Esophagus (tissue), 2 donors: Measurements from ENCODE around the gene GALR3. TPM values are rescaled to one million over a fixed set of nuclear protein-coding genes. Genes with fewer than 3 reads are reported as not detected.

Source experiments
- H3K27ac ChIP-seq, 2 donors: one replicate each; pipeline ENCODE4 v1.5.1; 2013; ENCODE audit warnings: low read depth in 2 of 2, mild to moderate bottlenecking in 2 of 2, inconsistent platforms in 1 of 2, low read length in 1 of 2, moderate library complexity in 1 of 2
- H3K27me3 ChIP-seq, 2 donors: one replicate each; pipeline ENCODE4 v1.6.1; 2013; ENCODE audit warnings: low read length in 2 of 2, control low read depth in 1 of 2, mild to moderate bottlenecking in 1 of 2; ENCODE audit not compliant: insufficient read depth in 2 of 2, control insufficient read depth in 1 of 2
- H3K36me3 ChIP-seq, 2 donors: one replicate each; pipeline ENCODE4 v1.6.1; 2013; ENCODE audit warnings: low read length in 1 of 2; ENCODE audit not compliant: control insufficient read depth in 2 of 2, insufficient read depth in 2 of 2
- H3K4me1 ChIP-seq, 2 donors: one replicate each; pipeline ENCODE4 v1.6.1; 2013; ENCODE audit warnings: low read length in 1 of 2; ENCODE audit not compliant: control insufficient read depth in 2 of 2, insufficient read depth in 2 of 2
- H3K4me3 ChIP-seq, 2 donors: one replicate each; pipeline ENCODE4 v1.5.1; 2013; ENCODE audit warnings: low read length in 2 of 2, mild to moderate bottlenecking in 2 of 2, low read depth in 1 of 2, moderate library complexity in 1 of 2
- H3K9me3 ChIP-seq, 2 donors: one replicate each; pipeline ENCODE4 v1.6.1; 2013; ENCODE audit warnings: mild to moderate bottlenecking in 2 of 2, low read depth in 1 of 2, low read length in 1 of 2, moderate library complexity in 1 of 2; ENCODE audit not compliant: control insufficient read depth in 2 of 2, insufficient read depth in 1 of 2
- WGBS, 2 donors: extraction: QIAGEN DNeasy Blood & Tissue Kit; methylation state at CpG; one replicate each; pipeline ENCODE4 v1.1.7; 2013; 5-methylcytosine and 5-hydroxymethylcytosine counted together
- polyA plus RNA-seq, 2 donors: library from polyadenylated mRNA; stranded (reverse); fragments of 200-250 nt; gene quantifications; one replicate each; pipeline ENCODE4 v1.2.3, GENCODE V29; 2013
- donor health status: healthy with polysubstance abuse.
- donor health status: Bipolar disorder and iron deficiency.

Gene GALR3
- polyA plus RNA-seq, 2 donors, result 0.02 TPM; not detected in 1

GRCh38 chr22:37807410-37808293 is 15.5 kb upstream of the GALR3 start, which contains the start of gene GCAT:
Gene GCAT (plus strand): TSS chr22:37807934. CDS start chr22:37807968, 34 bp downstream.
- Histone ChIP-seq H3K27ac (peak within 1 kb of the TSS; percentile 74 to 85), H3K4me3 (peak within 1 kb of the TSS; percentile 58 to 60), H3K4me1 (peaks cover 2 to 8% of the 10 kb centered on the region in 2 donors), H3K27me3 (no peaks in the 10 kb centered on the region), H3K36me3 (peaks cover 0 to 4% of the 10 kb centered on the region in 2 donors), H3K9me3 (no peaks in the 10 kb centered on the region)
- 0 to 1% methylated on average over 61 to 73 of the region's 73 CpGs for WGBS, 2 donors

- Histone ChIP-seq H3K4me1 (peaks cover 2 to 8% of the 10 kb centered on the region in 2 donors), H3K27ac (peak overlapping the region; percentile 35 to 82), H3K36me3 (peaks cover 0 to 7% of the 10 kb centered on the region in 2 donors), H3K9me3 (no peaks in the 10 kb centered on the region), H3K4me3 (peak overlapping the region; percentile 53 to 58), H3K27me3 (no peaks in the 10 kb centered on the region)
- 4 to 5% methylated on average over 8 of the region's 8 CpGs for WGBS, 2 donors
Measured at GRCh38 chr22:37808294-37808657, 14.9 kb upstream of the GALR3 start.

- peaks cover 0 to 14% of the 10 kb centered on the region in 2 donors for H3K36me3 ChIP-seq
Measured at GRCh38 chr22:37809672-37810333, 13.4 kb upstream of the GALR3 start.

GRCh38 chr22:37811867-37812266 is 11.3 kb upstream of the GALR3 start:
- no peak overlapping the region for H3K4me3 ChIP-seq
- no peaks in the 10 kb centered on the region for H3K27me3 ChIP-seq
- H3K9me3 ChIP-seq, result no peaks in the 10 kb centered on the region
- H3K4me1 ChIP-seq, result peaks cover 2 to 3% of the 10 kb centered on the region in 2 donors
- no peak overlapping the region for H3K27ac ChIP-seq
- peaks cover 3 to 21% of the 10 kb centered on the region in 2 donors for H3K36me3 ChIP-seq
- WGBS, 2 donors, result 89 to 92% methylated on average over 2 of the region's 2 CpGs

More at GRCh38 chr22:37809672-37810333, 13.4 kb upstream of the GALR3 start:
- 83 to 94% methylated on average over 5 of the region's 5 CpGs for WGBS, 2 donors
- no peaks in the 10 kb centered on the region for H3K9me3 ChIP-seq
- H3K4me3 ChIP-seq, result no peak overlapping the region
- H3K27ac ChIP-seq, result no peak overlapping the region
- no peaks in the 10 kb centered on the region for H3K27me3 ChIP-seq
- peaks cover 2 to 8% of the 10 kb centered on the region in 2 donors for H3K4me1 ChIP-seq

GRCh38 chr22:37812869-37813678 is 10.1 kb upstream of the GALR3 start:
- Histone ChIP-seq H3K9me3 (no peaks in the 10 kb centered on the region), H3K4me1 (peaks cover 2 to 7% of the 10 kb centered on the region in 2 donors), H3K27ac (no peak overlapping the region), H3K4me3 (no peak overlapping the region), H3K27me3 (no peaks in the 10 kb centered on the region), H3K36me3 (peaks cover 3 to 21% of the 10 kb centered on the region in 2 donors)
- 93 to 95% methylated on average over 27 of the region's 27 CpGs for WGBS, 2 donors

GRCh38 chr22:37815593-37815992 is 7.6 kb upstream of the GALR3 start:
- Histone ChIP-seq H3K4me1 (peaks cover 10 to 14% of the 10 kb centered on the region in 2 donors), H3K9me3 (no peaks in the 10 kb centered on the region), H3K27me3 (no peaks in the 10 kb centered on the region), H3K36me3 (peaks cover 3 to 17% of the 10 kb centered on the region in 2 donors), H3K4me3 (no peak overlapping the region), H3K27ac (no peak overlapping the region)
- WGBS, 2 donors, result 90% methylated on average over 12 of the region's 12 CpGs

- 90 to 92% methylated on average over 22 to 23 of the region's 23 CpGs for WGBS, 2 donors
- H3K36me3 ChIP-seq, result peaks cover 3 to 17% of the 10 kb centered on the region in 2 donors
- no peaks in the 10 kb centered on the region for H3K27me3 ChIP-seq
- no peak overlapping the region for H3K4me3 ChIP-seq
- H3K9me3 ChIP-seq, result no peaks in the 10 kb centered on the region
- peaks cover 10 to 14% of the 10 kb centered on the region in 2 donors for H3K4me1 ChIP-seq
- no peak overlapping the region for H3K27ac ChIP-seq
Measured at GRCh38 chr22:37816543-37817180, 6.5 kb upstream of the GALR3 start.

- no peak overlapping the region for H3K27ac ChIP-seq
- H3K9me3 ChIP-seq, result no peaks in the 10 kb centered on the region
- peaks cover 10 to 14% of the 10 kb centered on the region in 2 donors for H3K4me1 ChIP-seq
- peaks cover 3 to 17% of the 10 kb centered on the region in 2 donors for H3K36me3 ChIP-seq
- peak overlapping the region; percentile 7 to 29 for H3K4me3 ChIP-seq
- WGBS, 2 donors, result 3 to 4% methylated on average over 27 to 29 of the region's 29 CpGs
- H3K27me3 ChIP-seq, result no peaks in the 10 kb centered on the region
Measured at GRCh38 chr22:37817705-37818408, 5.3 kb upstream of the GALR3 start.
